ENCODE measurements around the gene DLGAP4. TPM values are rescaled to one million over a fixed set of nuclear protein-coding genes. Genes with fewer than 3 reads are reported as not detected.

Gene DLGAP4
- total and polyA plus RNA-seq, 9 of the 15 experiments (the other 6 are each of a cell fraction or from before 2014, with no cell fraction given): 0.31 to 34.1 (median 4.5) TPM

DNA sequence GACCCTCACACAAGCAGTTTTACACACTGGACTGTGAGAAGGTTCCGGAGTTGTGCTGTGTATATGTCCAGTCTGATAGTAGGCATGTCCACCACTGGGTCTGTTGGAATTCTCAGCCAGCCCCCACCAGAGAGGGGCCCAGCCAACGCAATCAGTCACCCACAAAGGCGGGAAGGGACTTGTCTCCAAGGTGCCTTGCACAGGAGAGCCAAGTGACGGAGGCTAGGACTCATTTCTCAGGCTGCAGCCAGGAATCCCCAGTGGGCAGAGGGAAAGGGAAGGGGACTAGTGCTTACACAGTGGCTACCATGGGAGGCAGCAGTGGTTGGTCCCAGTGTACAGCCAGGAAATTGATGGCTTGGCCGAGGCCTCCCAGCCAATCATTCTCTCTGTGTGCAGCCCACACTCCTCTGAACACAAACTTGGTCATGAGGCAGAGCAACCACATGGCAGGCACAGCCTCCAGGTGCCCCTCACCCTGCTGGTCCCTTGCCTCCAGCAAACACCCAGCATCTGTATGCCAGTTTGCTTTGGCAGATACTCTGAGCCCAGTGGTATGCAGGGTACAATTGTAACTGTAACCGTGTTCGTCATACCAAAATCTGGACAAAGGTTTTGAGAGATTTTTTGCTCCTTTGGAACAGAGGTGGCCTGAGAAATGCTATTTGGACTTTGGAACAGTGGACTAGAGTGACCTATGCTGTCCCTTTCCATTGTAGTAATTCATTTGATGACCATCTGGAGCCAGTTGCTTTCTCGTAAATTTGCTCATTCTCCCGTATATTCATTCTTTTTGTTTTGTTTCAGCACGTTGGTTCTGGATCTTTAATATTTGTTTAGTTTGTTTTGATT, 162.2 kb downstream of the DLGAP4 start:
- Histone ChIP-seq H2AFZ (ENCODE audit: low read depth, low read length) (no peak overlapping the region), H3K9me1 (ENCODE audit: control insufficient read depth, insufficient read depth, low read length) (peaks cover 6% of the 10 kb centered on the region), H3K27me3 (ENCODE audit: control insufficient read depth in 2 of 2, insufficient read depth in 2 of 2, low read length in 2 of 2) (no peaks in the 10 kb centered on the region), H3K27ac (ENCODE audit: extremely low read depth, low read depth, low read length) (no peak overlapping the region), H3K4me3 (no peak overlapping the region), H3K9me3 (replicated peaks; ENCODE audit: control insufficient read depth, insufficient read depth, low read depth, low read length) (no peaks in the 10 kb centered on the region), H3K9ac (ENCODE audit: insufficient read depth in 1 of 2, low read depth in 2 of 2, low read length in 2 of 2) (peak overlapping the region in 1 of 2 experiments; percentile 43; a peak in 1 of 4 replicates), H3K4me2 (ENCODE audit: insufficient read depth, low read length) (no peak overlapping the region), H3K79me2 (ENCODE audit: control insufficient read depth, insufficient read depth, low read length) (peaks cover 59% of the 10 kb centered on the region), H3K36me3 (ENCODE audit: control insufficient read depth, insufficient read depth, low read length) (no peaks in the 10 kb centered on the region; the same call in 2 of the 3 replicates), H3K4me1 (replicated peaks in 1 of 2; ENCODE audit: control insufficient read depth in 2 of 2, insufficient read depth in 2 of 2, low read length in 2 of 2) (peaks cover 40 to 48% of the 10 kb centered on the region in 2 experiments), H4K20me1 (replicated peaks; ENCODE audit: control insufficient read depth, insufficient read depth, low read length) (peaks cover 31% of the 10 kb centered on the region)
- no TSS peak for BruUV-seq (replicated peaks)
- no peak for DNase-seq (ENCODE audit: extremely low read depth in 1 of 4, low spot score in 3 of 4)
- 80% methylated on average over 10 of the region's 10 CpGs for WGBS (ENCODE audit: insufficient coverage, low coverage, missing lambda C conversion rate)
- no peak for FAIRE-seq
- ChIA-PET POLR2A (interaction anchor here (0.5 kb wide), 1 partner anchor 692 kb away, joined by 3 read pairs; no protein-coding TSS in a partner anchor), CTCF (ENCODE audit: low intra/inter-chr PET ratio) (no interaction called here)
- no peak for TF ChIP-seq ZBTB33 (CRISPR knock-in tag; IDR thresholded peaks at IDR 0.05)
- TF ChIP-seq RBBP5 (IDR thresholded peaks at IDR 0.05; ENCODE audit: borderline replicate concordance, insufficient read depth, low read length, poor library complexity, severe bottlenecking): no peak
- no peak for TF ChIP-seq RBM34 (IDR thresholded peaks at IDR 0.05; ENCODE audit: borderline replicate concordance, insufficient read depth, low read length)
- 0 out of 2 replicates have a peak, but pooled peaks have one; percentile 17 for TF ChIP-seq RBFOX2 (IDR thresholded peaks at IDR 0.05; ENCODE audit: low read depth, low read length)
- TF ChIP-seq ZNF324 (CRISPR knock-in tag; IDR thresholded peaks at IDR 0.05): no peak
- TF ChIP-seq CREM (IDR thresholded peaks at IDR 0.05; ENCODE audit: low read depth): 0 out of 2 replicates have a peak, but pooled peaks have one; percentile 5
- no peak for ATAC-seq
- intact Hi-C loops (cut with micrococcal nuclease): no loop called here
- in situ Hi-C loops (cut with MboI): no loop called here

All from K562 (cell line).